Gastrocnemius medialis (tissue), 4 donors: ENCODE results near the gene PRKCQ.

ENCODE experiments used
- POLR2A ChIP-seq, 2 donors: fragments of 450-650 bp; IDR thresholded peaks; one replicate each; pipeline ENCODE4 v1.6.1; 2017; ENCODE audit warnings: antibody characterized with exemption in 2 of 2, mild to moderate bottlenecking in 2 of 2, moderate library complexity in 2 of 2
- TF ChIP-seq, protein P1 (sequence below), 5 experiments: fragments of 450-650 bp in 3 of 5; fragments of 200-600 bp in 2 of 5; sonication (generic) in 2 of 5; IDR thresholded peaks in 4 of 5; conservative IDR thresholded peaks in 1 of 5; 1 replicate in 4 of 5; 2 replicates in 1 of 5; pipeline ENCODE4 v1.5.1; 2016 to 2019; ENCODE audit warnings: antibody characterized with exemption in 5 of 5, mild to moderate bottlenecking in 3 of 5, moderate library complexity in 3 of 5

DNA sequence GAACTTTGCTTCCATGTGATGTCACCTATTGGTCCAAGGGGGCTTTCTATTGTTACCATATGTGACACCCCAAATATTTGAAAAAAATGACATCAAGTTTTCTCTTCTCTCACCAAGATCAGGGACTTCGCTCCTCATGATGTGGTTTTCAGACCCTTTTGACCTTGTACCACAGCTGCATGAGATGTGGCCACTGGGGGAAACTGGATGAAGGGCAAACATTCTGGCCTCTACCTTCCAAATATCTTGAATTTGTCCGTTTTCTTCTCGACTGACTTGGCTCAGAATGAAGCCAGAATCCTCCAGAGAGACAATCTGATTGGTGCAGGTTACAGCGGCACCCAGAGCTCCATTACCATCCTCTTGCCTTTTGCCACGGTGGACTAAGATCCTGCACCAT, 122.7 kb downstream of the PRKCQ start:
- TF ChIP-seq, protein P1, sequence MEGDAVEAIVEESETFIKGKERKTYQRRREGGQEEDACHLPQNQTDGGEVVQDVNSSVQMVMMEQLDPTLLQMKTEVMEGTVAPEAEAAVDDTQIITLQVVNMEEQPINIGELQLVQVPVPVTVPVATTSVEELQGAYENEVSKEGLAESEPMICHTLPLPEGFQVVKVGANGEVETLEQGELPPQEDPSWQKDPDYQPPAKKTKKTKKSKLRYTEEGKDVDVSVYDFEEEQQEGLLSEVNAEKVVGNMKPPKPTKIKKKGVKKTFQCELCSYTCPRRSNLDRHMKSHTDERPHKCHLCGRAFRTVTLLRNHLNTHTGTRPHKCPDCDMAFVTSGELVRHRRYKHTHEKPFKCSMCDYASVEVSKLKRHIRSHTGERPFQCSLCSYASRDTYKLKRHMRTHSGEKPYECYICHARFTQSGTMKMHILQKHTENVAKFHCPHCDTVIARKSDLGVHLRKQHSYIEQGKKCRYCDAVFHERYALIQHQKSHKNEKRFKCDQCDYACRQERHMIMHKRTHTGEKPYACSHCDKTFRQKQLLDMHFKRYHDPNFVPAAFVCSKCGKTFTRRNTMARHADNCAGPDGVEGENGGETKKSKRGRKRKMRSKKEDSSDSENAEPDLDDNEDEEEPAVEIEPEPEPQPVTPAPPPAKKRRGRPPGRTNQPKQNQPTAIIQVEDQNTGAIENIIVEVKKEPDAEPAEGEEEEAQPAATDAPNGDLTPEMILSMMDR (IDR thresholded peaks at IDR 0.05 in 4 of 5, conservative IDR thresholded peaks at IDR 0.05 in 1 of 5): no peak
- no peak for TF ChIP-seq POLR2A (IDR thresholded peaks at IDR 0.05)
